Astrocyte of the cerebellum (primary cell): ENCODE results near the gene SIPA1L3.
"Not testable (repeated sequence)": the region's sequence is repeated elsewhere in the genome, so short reads cannot be mapped to it uniquely, and the experiment has no call there.

Source experiments
- DNase-seq: peaks from one replicate; pipeline ENCODE4 v3.0.0-alpha.2; 2011; ENCODE audit warnings: low read depth
- H3K4me3 ChIP-seq: 2 replicates; pipeline ENCODE4 v1.5.1; 2011; ENCODE audit warnings: mild to moderate bottlenecking, low read depth, low read length, moderate library complexity
- CTCF ChIP-seq: IDR thresholded peaks from 2 replicates; pipeline ENCODE4 v1.5.1; 2012; ENCODE audit warnings: low read length, low read depth, moderate library complexity, mild to moderate bottlenecking; ENCODE audit errors: missing control alignments
- in situ Hi-C: cut with HindIII; loops from 2 replicates; pipeline ENCODE4 v1.10.0; 2017; ENCODE audit warnings: low sequenced_read_pairs

The SIPA1L3 gene

DNA sequence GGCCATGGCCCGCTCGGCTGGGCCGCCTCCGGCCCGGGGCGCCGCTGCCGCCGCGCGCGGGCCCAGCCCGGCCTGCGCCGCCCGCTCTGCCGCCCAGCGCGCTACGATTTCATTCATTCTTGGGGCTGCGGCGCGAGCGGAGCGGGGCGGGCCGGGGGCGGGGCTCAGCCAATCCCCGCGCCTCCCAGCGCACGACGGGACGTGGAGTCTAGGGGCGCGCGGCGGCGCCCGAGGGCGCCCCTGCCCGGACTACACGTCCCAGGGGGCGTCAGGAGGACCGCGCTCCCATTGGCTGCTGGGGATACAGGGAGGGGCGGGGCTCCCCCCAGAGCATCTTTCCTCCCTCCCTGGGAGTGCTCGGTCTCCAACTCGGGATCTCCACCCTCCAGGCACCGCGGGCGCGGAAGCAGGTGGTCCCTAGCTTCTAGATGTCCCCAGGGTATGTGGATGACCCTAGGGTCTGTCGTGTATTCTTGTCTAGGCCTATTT lies 322.6 kb downstream of the SIPA1L3 start:
- in situ Hi-C loops, result no loop called here
- peak overlapping the region; percentile 44 for H3K4me3 ChIP-seq
- peak; percentile 40 for DNase-seq
- no peak for TF ChIP-seq CTCF

DNA sequence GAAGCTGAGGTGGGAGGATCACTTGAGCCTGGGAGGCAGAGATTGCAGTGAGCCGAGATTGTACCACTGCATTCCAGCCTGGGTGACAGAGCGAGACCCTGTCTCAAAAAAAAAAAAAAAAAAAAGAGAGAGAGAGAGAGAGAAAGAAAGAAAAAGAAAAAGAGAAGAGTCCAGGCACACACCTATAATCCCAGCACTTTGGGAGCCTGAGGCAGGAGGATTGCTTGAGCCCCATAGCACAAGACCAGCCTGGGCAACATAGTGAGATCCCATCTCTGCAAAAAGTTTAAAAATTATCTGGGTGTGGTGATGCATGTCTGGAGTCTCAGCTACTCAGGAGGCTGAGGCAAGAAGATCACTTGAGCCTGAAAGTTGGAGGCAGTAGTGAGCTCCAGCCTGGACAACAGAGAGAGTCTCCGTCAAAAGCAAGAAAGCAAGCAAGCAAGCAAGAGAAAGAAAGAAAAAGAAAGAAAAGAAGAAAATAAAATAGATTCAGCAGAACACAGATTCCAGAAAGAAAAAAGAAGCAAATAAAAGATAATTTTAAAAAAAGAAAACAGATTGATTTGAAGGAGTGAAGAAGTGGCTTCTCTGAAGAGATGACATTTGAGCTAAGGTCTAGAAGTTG lies 323.6 kb downstream of the SIPA1L3 start:
- H3K4me3 ChIP-seq, in situ Hi-C loops, DNase-seq: not testable (repeated sequence)

GRCh38 chr19:38231918-38232317 lies 324.9 kb downstream of the SIPA1L3 start:
- no peak for TF ChIP-seq CTCF
- DNase-seq, result no peak
- in situ Hi-C loops, result no loop called here

DNA sequence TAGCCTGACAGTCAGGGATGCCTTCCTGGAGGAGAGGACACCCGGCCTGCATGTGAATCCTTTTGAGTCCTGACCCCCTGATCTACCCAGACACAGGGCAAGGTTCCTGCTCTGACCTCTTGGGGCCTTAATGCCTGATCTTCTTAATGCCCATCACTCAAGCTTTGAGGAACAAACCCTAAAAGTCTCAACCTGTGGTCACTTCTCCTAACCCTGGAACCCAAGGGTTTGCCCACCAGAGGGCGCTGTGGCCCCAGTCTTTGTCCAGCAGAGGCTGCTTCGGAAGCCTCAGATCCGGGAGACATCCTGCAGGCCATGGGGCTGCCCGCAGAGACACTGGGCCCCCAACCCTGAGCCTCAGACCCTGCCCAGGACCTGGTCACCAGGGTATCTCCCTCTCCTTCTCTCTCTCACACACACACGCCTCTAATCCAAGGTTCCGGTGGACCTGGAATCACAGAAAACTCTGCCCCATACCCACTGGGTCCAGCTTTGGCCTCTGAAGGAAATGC lies 326.8 kb downstream of the SIPA1L3 start:
- in situ Hi-C loops, result no loop called here
- H3K4me3 ChIP-seq, result no peak overlapping the region
- peak; percentile 85 for TF ChIP-seq CTCF
- DNase-seq, result no peak

More at GRCh38 chr19:38231918-38232317, 324.9 kb downstream of the SIPA1L3 start:
- H3K4me3 ChIP-seq, result no peak overlapping the region

DNA sequence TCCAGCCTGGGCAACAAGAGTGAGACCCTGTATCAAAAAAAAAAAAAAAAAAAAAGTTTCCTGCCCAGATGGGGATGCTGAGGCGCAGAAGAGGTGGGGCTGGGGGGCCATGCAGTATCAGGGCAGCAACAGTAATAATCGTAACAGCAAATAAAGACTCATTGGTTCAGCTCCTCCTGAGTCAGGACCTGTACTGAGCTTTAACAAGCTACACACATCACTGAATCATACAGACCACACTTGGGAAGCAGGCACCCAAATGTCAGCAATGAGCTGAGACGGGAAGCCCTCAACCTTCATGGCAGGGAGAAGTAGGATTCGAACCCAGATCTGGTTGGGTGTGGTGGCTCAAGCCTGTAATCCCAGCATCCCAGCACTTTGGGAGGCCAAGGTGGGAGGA lies 327.6 kb downstream of the SIPA1L3 start:
- no peak overlapping the region for H3K4me3 ChIP-seq
- no peak for TF ChIP-seq CTCF
- in situ Hi-C loops, result no loop called here
- no peak for DNase-seq

DNA sequence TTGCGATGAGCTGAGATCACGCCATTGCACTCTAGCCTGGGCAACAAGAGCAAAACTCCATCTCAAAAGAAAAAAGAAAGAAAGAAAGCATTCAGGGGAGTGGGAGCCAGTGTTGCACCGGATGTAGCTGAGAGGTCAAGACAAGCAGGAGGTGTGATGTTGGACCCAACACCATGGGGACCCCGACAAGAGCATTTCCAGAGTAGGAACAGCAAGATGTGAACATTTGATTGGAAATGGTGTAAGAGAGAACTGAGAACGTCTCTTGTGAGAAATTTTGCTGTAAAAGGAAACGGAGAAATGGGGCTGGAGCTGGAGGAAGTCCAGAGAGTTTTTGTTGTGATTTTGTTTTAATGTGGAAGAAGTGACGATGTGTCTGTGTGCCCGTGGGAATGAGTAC lies 332.8 kb downstream of the SIPA1L3 start:
- in situ Hi-C loops, result no loop called here
- no peak for DNase-seq
- no peak for TF ChIP-seq CTCF
- no peak overlapping the region for H3K4me3 ChIP-seq

DNA sequence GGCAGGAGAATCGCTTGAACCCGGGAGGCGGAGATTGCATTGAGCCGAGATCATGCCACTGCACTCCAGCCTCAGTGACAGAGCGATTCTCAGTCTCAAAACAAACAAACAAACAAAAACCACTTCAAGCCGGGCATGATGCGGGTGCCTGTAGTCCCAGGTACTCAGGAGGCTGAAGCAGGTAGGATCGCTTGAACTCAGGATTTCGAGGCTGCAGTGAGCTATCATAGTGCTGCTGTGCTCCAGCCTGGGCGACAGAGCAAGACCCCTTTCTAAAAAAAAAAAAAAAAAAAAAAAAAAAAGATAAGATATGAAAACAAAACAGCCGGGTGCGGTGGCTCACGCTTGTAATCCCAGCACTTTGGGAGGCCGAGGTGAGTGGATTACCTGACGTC lies 336.3 kb downstream of the SIPA1L3 start:
- in situ Hi-C loops, result no loop called here
- no peak overlapping the region for H3K4me3 ChIP-seq
- TF ChIP-seq CTCF, result no peak

More for the DNA sequence above, 336.3 kb downstream of the SIPA1L3 start:
- no peak for DNase-seq
